Measurements from ENCODE around the gene KANSL1.

KANSL1 gene

DNA sequence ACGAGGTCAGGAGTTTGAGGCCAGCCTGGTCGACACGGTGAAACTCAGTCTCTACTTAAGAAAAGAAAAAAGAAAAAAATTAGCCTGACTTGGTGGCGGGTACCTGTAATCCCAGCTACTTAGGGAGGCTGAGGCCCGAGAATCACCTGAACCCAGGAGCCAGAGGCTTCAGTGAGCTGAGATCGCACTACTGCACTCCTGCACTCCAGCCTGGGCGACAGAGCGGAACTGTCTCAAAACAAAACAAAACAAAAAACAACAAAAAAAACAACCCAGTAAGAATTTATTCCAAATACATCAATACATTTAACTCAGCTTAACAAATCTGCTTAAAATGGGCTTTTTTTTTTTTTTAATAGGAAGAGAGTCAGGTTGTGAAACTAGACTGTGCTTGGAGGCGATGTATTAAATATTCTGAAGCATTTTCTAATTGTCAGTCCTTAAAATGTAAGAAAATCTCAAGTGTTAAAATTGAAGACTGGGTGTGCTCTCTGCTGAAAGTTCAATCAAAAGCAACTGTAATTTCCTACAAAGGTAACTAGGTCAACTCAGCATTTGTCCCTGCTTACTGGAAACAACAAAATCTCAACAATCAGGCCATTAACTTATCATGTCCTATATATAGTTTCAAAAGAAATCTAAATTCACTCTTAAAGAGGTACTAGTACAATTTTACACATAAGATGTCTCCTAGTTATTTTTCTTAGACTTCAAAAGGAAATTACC, 23.2 kb downstream of the KANSL1 start:
- in situ Hi-C loops (cut with HindIII; ENCODE audit: low sequenced_read_pairs): no loop called here

DNA sequence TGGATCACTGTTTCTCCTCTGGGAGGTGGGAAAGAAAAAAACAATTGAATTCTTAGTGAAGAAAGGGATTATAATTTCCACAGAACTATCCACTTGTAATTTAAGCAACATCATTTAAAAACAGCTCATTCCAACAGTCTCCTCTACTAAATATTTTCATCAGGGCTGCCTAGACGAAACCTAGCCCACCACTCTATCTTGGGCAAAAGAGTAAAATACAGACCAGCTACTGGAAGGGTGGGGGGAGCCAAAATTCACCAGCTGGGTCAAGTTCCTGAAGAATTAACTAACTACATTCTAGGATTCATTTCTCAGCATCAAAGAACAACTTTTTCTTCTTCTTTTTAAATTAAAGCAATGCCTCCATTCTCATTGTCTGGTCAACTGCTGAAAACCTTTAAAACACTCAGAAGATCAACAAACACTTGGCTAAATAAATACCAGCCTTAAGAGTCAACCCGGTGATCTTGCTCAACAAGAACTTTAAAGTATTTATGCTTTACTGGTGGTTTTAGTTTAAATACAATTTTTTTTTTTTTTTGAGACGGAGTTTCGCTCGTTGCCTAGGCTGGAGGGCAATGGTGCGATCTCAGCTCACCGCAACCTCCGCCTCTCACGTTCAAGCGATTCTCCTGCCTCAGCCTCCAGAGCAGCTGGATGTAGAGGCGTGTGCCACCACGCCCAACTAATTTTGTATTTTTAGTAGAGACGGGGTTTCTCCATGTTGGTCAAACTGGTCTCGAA, 25.2 kb downstream of the KANSL1 start:
- in situ Hi-C loops (cut with HindIII; ENCODE audit: low sequenced_read_pairs): no loop called here

DNA sequence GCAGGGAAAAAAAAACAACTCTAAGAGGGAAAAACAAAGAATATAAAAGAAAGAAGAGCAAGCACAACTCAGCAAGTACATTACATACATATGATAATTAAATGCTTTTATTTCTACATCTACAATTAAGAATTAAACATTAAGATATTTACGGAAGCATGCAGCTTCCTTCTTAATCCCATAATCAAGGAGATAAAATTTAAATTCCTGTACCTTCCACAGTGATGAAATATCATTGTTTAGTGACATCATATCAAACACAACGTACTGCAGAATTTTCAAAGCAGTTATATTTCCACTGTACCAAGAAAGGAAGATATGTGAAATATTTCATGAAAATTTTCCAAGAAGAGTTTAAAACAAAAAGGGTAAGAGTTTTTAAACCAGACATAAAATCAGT, 26.0 kb downstream of the KANSL1 start:
- in situ Hi-C loops (cut with HindIII; ENCODE audit: low sequenced_read_pairs): no loop called here

DNA sequence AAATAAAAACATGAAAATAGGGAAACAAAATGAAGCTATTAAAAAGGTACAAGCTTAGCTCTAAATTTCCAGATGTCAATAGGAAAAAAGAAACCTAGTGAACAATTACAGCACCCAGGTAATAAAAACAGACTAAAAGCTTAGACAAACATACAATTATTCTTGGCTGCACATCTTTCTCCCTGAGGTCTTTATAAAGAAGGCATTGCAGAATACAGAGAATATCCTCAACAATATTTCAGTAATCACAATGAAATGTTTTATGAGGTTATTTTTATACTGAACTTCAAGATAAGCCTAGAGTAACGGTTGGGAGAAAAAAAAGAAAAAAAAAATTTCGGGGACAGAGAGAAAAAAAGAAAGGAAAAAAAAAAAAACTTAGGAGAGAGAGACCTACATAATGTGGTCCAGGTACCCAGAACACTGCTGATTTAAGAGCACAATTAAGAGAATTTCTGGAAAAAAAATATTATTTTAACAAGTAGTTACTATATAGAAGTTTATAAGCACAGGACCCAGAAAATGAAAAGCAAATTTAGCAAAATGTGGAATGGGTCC, 26.5 kb downstream of the KANSL1 start:
- in situ Hi-C loops (cut with HindIII; ENCODE audit: low sequenced_read_pairs): no loop called here

DNA sequence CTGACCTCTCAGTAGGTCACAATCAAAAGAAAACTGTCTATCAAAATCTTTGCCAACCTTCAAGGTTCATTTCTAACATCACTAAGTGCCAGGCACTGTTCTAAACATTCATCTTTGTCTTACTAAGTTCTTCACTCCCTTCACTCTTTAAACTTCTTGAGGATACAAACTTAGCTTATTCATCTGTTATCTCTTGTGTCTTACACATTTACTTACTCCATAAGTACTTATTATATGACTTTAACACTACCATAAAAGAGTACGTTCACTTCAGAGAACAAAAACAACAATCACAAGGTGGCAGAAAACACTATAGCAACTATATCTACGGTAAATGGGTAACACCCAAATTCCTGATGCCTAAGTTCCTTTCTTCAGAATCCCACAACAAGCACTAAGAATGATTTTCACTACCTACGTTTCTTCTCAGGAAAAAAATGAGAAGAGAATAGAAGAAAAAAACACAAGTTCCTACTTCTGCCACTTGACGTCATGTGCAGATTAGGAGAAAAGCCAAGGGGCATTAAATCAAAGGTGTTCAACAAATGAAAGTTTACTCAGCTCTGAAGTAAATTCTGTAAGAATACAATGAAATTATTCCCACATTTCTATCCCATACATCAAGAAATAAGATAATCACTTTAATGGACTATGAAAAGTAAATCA, 29.2 kb downstream of the KANSL1 start:
- in situ Hi-C loops (cut with HindIII; ENCODE audit: low sequenced_read_pairs): no loop called here

DNA sequence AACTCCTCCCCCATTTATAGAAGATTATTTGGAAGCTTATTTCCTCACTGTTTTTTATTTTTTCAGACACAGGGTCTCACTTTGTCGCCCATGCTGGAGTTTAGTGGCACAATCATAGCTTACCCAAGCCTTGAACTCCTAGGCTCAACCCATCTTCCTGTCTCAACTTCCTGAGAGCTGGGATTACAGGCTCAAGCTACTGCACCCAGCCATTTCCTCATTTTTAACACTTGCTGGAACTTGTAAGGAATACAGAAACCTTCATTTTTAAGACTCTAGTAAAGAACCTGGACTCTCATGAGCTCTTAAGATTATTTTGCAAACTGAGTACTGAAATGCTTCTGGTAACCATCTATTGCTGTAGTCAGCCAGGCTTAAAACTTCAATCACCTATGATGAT, 29.9 kb downstream of the KANSL1 start:
- in situ Hi-C loops (cut with HindIII; ENCODE audit: low sequenced_read_pairs): no loop called here

DNA sequence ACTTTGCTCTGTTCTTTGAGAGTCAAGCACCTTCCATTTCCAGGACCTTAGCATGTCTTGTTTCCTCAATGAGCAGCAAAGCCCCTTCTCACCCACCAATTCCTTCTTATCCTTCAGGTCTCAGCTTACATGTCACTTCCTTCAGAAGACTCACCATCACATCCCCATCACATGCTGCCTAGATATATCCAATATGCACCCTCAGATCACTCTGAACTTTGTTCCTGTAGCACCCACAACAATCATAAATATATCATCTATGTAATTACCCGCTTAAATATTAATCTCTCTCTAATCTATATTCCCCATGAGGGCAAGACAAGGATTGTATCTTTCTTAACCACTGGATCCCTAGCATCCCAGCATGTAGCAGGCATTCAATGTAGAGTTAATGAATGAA, 30.4 kb downstream of the KANSL1 start:
- in situ Hi-C loops (cut with HindIII; ENCODE audit: low sequenced_read_pairs): no loop called here

DNA sequence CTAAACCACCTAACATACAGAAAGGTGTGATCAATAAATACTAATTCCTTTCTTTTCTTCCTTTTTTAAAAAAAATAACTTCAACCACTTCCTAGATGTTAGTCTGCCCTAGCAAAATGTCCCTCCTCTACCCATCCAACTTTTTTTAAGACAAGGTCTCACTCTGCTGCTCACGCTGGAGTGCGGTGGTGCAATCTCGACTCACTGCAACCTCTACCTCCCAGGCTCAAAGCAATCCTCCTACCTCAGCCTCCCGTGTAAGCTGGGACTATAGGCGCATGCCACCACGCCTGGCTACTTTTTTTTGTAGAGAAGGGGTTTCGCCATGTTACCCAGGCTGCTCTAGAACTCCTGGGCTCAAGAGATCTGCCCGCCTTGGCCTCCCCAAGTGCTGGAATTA, 33.1 kb downstream of the KANSL1 start:
- in situ Hi-C loops (cut with HindIII; ENCODE audit: low sequenced_read_pairs): no loop called here

DNA sequence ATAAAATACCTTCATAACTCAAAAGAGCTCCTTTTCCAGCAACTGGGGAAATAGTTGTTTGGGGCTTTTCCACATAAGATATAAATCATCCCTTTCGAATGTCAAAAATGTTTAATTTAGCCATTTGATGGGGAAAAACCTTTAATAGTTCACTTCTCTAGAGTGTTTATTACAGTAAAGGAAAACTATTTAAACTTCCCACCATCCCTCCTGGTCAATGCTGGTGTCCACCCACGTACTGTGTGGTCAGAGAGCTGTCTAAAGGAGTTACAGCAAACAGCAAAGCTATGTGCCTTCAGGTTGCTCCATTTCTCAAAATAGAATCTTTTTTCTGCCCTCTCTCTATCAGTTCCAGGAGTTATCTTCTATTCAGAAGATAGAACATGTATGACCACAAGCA, 33.5 kb downstream of the KANSL1 start:
- in situ Hi-C loops (cut with HindIII; ENCODE audit: low sequenced_read_pairs): no loop called here

DNA sequence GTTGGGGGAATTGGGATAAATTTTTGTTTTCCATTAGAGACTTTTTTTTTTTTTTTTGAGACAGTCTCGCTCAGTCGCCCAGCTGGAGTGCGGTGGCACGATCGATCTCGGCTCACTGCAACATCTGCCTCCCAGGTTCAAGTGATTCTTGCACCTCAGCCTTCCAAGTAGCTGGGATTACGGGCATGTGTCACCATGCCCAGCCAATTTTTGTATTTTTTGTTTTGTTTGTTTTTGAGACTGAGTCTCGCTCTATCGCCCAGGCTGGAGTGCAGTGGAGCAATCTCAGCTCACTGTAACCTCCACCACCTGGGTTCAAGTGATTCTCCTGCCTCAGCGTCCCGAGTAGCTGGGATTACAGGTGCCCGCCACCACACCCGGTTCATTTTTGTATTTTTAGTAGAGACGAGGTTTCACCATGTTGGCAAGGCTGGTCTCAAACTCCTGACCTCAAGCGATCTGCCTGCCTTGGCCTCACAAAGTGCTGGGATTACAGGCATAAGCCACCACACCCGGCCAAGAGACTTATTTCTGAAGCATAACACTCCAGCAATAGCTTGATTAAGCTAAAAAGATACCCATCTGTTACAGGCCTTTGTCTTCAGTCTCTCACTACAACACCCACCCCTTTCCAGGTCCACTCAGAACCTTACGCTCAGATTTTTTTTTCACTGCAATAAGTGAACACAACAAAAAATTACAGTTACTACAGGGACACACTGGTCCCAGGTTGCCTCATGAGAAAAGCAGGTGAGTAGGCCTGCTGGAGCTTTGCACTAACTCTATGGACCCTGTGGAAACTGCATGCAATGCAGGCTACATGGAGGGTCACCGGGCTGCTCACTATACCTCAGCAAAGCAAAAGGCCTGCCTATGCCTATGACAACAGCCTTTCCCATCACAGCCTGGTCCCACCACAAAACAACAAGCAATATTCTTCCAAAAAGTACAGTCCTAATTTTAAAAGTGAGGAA, 34.6 kb downstream of the KANSL1 start:
- in situ Hi-C loops (cut with HindIII; ENCODE audit: low sequenced_read_pairs): no loop called here

DNA sequence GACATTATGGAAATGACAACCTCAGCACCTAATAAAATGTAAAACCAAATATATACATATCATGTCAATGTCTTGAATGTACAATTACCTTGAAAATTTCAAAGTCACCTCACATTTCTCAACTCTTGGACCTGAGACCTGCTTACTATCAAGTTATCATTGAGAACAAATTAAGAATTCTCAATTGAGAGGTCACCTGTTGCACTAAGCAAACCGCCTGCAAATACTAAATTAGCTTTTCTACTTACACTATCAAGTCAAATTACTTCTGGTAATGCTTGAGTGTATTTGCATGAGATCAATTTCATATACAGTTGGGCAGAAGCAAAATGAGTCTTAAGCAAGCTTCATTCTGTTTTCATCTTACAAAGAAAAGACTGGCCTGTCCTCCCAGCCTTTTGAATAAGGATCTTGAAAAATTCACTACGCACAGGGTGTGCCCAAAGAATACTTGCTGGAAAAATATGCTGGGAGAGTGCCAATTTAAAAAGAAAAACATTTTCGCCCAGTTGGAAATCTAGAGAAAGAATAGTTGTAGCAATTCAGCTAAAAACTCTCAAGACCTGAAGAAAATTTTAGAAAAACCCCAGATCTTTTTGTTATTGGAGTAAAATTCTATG, 35.7 kb downstream of the KANSL1 start:
- in situ Hi-C loops (cut with HindIII; ENCODE audit: low sequenced_read_pairs): no loop called here

DNA sequence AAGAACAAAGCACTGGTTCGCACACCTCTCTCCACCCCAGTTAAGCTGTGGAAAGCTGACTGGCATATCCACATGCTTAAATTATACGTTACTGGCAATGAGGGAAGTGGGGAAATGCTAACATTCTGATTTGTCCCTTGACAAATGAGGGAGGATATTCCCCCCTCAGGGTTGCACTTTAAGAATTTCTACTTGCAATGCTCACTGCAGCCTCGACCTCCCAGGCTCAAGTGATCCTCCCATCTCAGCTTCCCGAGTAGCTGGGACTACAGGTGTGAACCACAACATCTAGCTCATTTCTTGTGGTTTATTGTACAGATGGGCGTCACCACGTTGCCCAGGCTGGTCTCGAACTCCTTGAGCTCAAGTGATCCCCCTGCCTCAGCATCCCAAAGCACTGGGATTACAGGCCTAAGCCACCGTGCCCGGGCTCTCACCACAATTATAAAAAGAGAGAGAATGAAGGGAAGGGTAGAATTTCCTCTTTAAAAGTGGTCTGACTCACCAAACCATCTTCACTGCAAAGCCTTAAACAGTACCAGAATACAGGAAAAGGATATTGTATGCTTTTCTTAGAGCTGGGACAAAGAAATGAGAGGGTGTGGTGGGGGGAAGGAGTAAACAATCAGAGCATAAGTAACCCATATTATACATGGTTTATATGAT, 38.9 kb downstream of the KANSL1 start:
- in situ Hi-C loops (cut with HindIII; ENCODE audit: low sequenced_read_pairs): no loop called here

DNA sequence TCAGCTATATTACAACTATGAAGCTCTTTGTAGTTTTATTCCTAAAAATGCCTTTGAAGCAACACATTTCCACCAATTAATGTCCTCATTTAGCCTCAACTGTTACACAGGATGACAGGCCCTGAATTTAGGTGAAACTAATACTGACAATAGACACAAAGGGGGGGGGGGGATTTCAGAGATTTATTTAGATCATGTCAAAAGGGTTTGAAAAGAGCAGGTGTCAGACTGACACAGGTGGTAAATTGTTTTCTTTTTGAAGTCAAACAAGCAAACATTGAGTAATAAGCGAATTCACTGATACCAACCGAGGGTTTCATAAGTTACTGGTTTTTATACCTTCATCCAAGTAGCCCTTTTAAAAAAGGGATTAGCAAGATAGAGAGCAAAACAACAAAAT, 40.8 kb downstream of the KANSL1 start:
- in situ Hi-C loops (cut with HindIII; ENCODE audit: low sequenced_read_pairs): no loop called here

DNA sequence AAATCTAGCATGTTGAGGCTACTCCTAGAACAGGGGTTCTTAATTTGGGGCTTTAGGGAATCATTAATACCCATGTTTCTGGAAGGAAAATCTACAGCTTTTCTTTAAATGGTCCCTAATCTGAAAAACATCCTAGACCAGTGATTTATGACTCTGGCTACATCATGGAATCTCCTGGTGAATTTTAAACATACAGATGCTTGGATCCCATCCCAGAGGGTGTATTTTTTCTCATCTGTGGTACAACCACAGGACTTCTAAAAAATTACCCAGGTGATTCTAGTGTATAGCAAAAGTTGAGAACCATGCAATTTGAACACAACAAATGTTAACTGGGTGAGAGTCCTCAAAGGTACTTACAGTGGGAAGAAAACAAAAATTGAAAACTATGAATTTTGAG, 41.5 kb downstream of the KANSL1 start:
- in situ Hi-C loops (cut with HindIII; ENCODE audit: low sequenced_read_pairs): no loop called here

DNA sequence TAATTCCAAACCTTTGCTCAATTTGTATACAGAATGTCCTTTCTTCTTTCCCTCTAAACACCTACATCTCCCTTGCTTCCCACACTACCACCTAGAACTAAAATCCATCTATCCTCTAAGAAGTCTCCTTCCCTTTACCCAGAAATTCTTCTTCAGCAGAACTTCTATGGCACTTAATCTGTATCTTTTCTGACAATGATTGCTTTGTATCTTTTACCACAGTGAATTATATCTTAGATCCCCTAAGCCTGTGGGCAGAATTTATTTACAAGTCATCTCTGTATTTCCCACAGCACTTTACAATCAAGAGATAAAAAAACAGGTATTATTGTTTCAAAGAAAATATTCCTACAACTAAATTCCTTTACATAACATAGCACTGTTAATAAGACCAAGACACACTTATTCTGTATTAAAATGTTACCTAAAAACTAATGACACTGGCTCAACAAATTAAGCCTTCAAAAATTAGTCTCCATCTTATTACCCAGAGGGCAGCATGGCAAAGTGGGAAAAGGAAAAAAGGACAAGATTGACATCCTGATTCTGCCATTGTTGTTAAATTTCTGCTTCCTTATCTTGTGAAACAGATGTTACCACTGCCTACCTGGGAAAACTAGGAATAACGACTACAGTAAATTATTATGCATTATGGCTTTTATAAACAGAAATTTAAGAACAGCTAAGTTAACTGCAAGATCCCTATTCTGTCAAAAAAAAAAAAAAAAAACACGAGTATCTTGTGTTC, 42.8 kb downstream of the KANSL1 start:
- in situ Hi-C loops (cut with HindIII; ENCODE audit: low sequenced_read_pairs): no loop called here

DNA sequence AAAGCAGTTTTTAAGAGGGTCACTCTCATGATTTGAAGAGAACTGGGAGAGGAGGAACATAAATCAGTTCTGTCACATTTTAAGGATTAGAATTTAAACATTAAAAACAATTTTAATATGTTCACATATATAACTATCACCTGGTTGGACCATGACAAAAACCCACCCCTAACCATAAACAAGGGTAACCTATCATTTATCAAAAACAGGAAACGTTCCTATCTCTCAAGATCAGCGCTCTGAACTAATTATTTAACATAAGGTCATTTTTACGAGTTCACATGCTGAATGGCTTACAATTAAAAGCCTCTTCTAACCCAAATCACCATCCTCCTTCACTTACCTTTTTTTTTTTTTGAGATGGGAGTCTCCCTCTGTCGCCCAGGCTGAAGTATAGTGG, 45.0 kb downstream of the KANSL1 start:
- in situ Hi-C loops (cut with HindIII; ENCODE audit: low sequenced_read_pairs): no loop called here

DNA sequence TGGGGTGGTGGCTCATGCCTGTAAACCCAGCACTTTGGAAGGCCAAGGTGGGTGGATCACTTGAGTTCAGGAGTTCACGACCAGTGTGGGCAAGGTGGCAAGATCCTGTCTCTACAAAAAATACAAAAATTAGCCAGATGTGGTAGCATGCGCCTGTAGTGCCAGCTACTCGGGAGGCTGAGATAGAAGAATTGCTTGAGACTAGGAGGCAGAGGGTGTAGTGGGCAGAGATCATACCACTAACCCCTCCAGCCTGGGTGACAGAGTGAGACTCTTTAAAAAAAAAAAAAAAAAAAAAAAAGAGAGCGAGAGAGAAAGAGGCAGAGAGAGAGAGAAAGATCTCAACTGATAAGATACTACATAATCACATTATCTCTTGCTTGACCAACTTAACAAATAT, 45.9 kb downstream of the KANSL1 start:
- in situ Hi-C loops (cut with HindIII; ENCODE audit: low sequenced_read_pairs): no loop called here

DNA sequence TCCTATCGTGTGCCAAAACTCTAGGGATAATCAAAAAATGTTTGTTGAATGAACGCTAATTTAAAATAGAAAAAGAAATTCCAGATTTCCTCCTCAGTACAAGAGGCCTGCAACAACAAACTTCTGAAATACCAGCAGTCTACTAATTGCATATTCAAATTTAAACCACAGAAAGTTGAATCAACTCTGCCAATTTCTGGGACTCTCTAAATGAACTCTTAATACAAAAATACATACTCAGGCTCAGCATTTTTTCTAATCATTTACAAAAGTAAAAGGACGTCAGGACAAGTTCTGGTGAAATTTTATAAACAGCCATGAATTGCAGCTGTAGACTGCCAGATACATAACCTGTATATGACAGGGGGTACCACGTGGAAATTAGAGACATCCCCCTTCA, 49.0 kb downstream of the KANSL1 start:
- in situ Hi-C loops (cut with HindIII; ENCODE audit: low sequenced_read_pairs): no loop called here

DNA sequence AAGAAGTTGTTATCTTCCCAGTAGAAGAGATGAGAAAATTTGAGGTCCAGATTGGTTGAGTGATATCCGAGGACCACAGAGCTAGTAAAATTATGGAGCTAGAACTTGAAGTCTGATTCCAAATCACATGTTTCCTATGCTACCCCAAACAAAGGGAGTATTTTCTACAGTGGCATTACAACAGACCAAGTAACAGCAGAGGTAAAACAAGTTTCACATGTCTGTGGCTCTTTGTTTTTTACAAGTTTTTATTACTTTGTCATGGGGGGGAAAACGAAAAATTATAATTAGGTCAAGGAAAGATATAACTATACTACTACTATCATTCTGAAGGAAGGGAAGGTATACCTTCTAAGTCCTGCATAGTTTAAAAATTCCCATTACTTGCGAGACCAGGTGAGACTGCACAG, 49.4 kb downstream of the KANSL1 start:
- in situ Hi-C loops (cut with HindIII; ENCODE audit: low sequenced_read_pairs): no loop called here

Measured in endothelial cell of hepatic sinusoid (primary cell).